Activated effector memory CD4-positive, alpha-beta T cell treated with anti-CD3 and anti-CD28 coated beads, Interleukin-2, amount 50 U/mL, for 16 hours (primary cell): Measurements from ENCODE around the gene TMPRSS11D.

Experiments used
- DNase-seq: peaks from one replicate; pipeline ENCODE4 v3.0.0-alpha.2; 2020

Gene TMPRSS11D

GRCh38 chr4:67883902-67884301 is at the start of gene TMPRSS11D:
Gene TMPRSS11D (minus strand): TSS chr4:67884002. CDS start chr4:67883933, 69 bp downstream.
- DNase-seq, result no peak

GRCh38 chr4:67933038-67933437 is 49.2 kb upstream of the TMPRSS11D start:
- DNase-seq, result no peak

- no peak for DNase-seq
These were observed 47.5 kb upstream of the TMPRSS11D start for GRCh38 chr4:67931256-67931655.

GRCh38 chr4:67929426-67929825 is 45.6 kb upstream of the TMPRSS11D start:
- no peak for DNase-seq

GRCh38 chr4:67928546-67928945 is 44.7 kb upstream of the TMPRSS11D start:
- DNase-seq, result no peak

- DNase-seq, result no peak
These were observed 43.4 kb upstream of the TMPRSS11D start for GRCh38 chr4:67927251-67927650.

GRCh38 chr4:67926485-67926884 is 42.7 kb upstream of the TMPRSS11D start:
- no peak for DNase-seq

- DNase-seq, result no peak
These were observed 38.9 kb upstream of the TMPRSS11D start for GRCh38 chr4:67922697-67923096.

- no peak for DNase-seq
These were observed 34.6 kb upstream of the TMPRSS11D start for GRCh38 chr4:67918428-67918827.

- no peak for DNase-seq
These were observed 31.7 kb upstream of the TMPRSS11D start for GRCh38 chr4:67915400-67915966.

GRCh38 chr4:67912080-67912479 is 28.3 kb upstream of the TMPRSS11D start:
- DNase-seq, result no peak

- DNase-seq, result no peak
These were observed 27.8 kb upstream of the TMPRSS11D start for GRCh38 chr4:67911638-67912037.

- no peak for DNase-seq
These were observed 27.3 kb upstream of the TMPRSS11D start for GRCh38 chr4:67911141-67911540.

- no peak for DNase-seq
These were observed 26.7 kb upstream of the TMPRSS11D start for GRCh38 chr4:67910585-67910905.

GRCh38 chr4:67909905-67910584 is 26.2 kb upstream of the TMPRSS11D start:
- no peak for DNase-seq

GRCh38 chr4:67907650-67908049 is 23.8 kb upstream of the TMPRSS11D start:
- DNase-seq, result no peak

GRCh38 chr4:67899096-67899495 is 15.3 kb upstream of the TMPRSS11D start:
- no peak for DNase-seq

GRCh38 chr4:67897686-67898085 is 13.9 kb upstream of the TMPRSS11D start:
- no peak for DNase-seq

- no peak for DNase-seq
These were observed 12.7 kb upstream of the TMPRSS11D start for GRCh38 chr4:67896421-67897065.

- DNase-seq, result no peak
These were observed 10.9 kb upstream of the TMPRSS11D start for GRCh38 chr4:67894659-67895058.

- no peak for DNase-seq
These were observed 9.1 kb upstream of the TMPRSS11D start for GRCh38 chr4:67892905-67893304.

- DNase-seq, result no peak
These were observed 8.5 kb upstream of the TMPRSS11D start for GRCh38 chr4:67892253-67892652.

GRCh38 chr4:67891645-67892044 is 7.8 kb upstream of the TMPRSS11D start:
- no peak for DNase-seq

GRCh38 chr4:67886281-67886680 is 2.5 kb upstream of the TMPRSS11D start:
- no peak for DNase-seq

- DNase-seq, result no peak
These were observed 2.0 kb upstream of the TMPRSS11D start for GRCh38 chr4:67885762-67886161.
